ENCODE data around the gene GPR82.
A peak's percentile ranks its signal among the peaks of the same experiment; 100 is the strongest.

GPR82 gene

GRCh38 chrX:41703574-41704029, 20.4 kb upstream of the GPR82 start:
- Histone ChIP-seq H3K4me3 (ENCODE audit: low read length) (no peak overlapping the region), H3K79me2 (ENCODE audit: control insufficient read depth, low read length) (no peaks in the 10 kb centered on the region), H3K9me3 (ENCODE audit: control insufficient read depth, insufficient read depth, low read length) (no peaks in the 10 kb centered on the region), H3K9me2 (replicated peaks; ENCODE audit: control insufficient read depth, low read length) (no peaks in the 10 kb centered on the region), H3K27me3 (ENCODE audit: control insufficient read depth, low read length) (no peaks in the 10 kb centered on the region), H4K20me1 (ENCODE audit: control insufficient read depth, insufficient read depth, low read depth, low read length) (no peaks in the 10 kb centered on the region), H3F3A (ENCODE audit: control insufficient read depth, insufficient read depth) (peaks cover 7% of the 10 kb centered on the region), H3K27ac (ENCODE audit: low read depth, low read length) (no peak overlapping the region), H3K4me1 (ENCODE audit: control insufficient read depth, low read length) (peaks cover 50% of the 10 kb centered on the region), H3K36me3 (ENCODE audit: control insufficient read depth, low read length) (no peaks in the 10 kb centered on the region), H3K4me2 (ENCODE audit: low read length) (no peak overlapping the region)
- TF ChIP-seq EZH2phosphoT487 (IDR thresholded peaks at IDR 0.05; ENCODE audit: borderline replicate concordance, low read length): no peak
- TF ChIP-seq CTCF (IDR thresholded peaks at IDR 0.05; ENCODE audit: low read depth, low read length, poor library complexity, severe bottlenecking): no peak

GRCh38 chrX:41705042-41705441, 18.9 kb upstream of the GPR82 start:
- H3K9me2 ChIP-seq (replicated peaks; ENCODE audit: control insufficient read depth, low read length): no peaks in the 10 kb centered on the region
- H3K27me3 ChIP-seq (ENCODE audit: control insufficient read depth, low read length): no peaks in the 10 kb centered on the region
- H3K9me3 ChIP-seq (ENCODE audit: control insufficient read depth, insufficient read depth, low read length): no peaks in the 10 kb centered on the region
- no peak overlapping the region for H3K4me3 ChIP-seq (ENCODE audit: low read length)
- peaks cover 7% of the 10 kb centered on the region for H3F3A ChIP-seq (ENCODE audit: control insufficient read depth, insufficient read depth)
- H3K36me3 ChIP-seq (ENCODE audit: control insufficient read depth, low read length): no peaks in the 10 kb centered on the region
- H4K20me1 ChIP-seq (ENCODE audit: control insufficient read depth, insufficient read depth, low read depth, low read length): no peaks in the 10 kb centered on the region
- H3K4me2 ChIP-seq (ENCODE audit: low read length): peak overlapping the region; percentile 69
- peaks cover 54% of the 10 kb centered on the region for H3K4me1 ChIP-seq (ENCODE audit: control insufficient read depth, low read length)
- TF ChIP-seq CTCF (IDR thresholded peaks at IDR 0.05; ENCODE audit: low read depth, low read length, poor library complexity, severe bottlenecking) (no peak), EZH2phosphoT487 (IDR thresholded peaks at IDR 0.05; ENCODE audit: borderline replicate concordance, low read length) (no peak)
- H3K79me2 ChIP-seq (ENCODE audit: control insufficient read depth, low read length): no peaks in the 10 kb centered on the region
- peak overlapping the region; percentile 92 for H3K27ac ChIP-seq (ENCODE audit: low read depth, low read length)

GRCh38 chrX:41705680-41706374, 18.2 kb upstream of the GPR82 start:
- Histone ChIP-seq H3K4me2 (ENCODE audit: low read length) (peak overlapping the region; percentile 69), H3K79me2 (ENCODE audit: control insufficient read depth, low read length) (no peaks in the 10 kb centered on the region), H3F3A (ENCODE audit: control insufficient read depth, insufficient read depth) (peaks cover 7% of the 10 kb centered on the region), H3K4me3 (ENCODE audit: low read length) (peak overlapping the region; percentile 51), H3K36me3 (ENCODE audit: control insufficient read depth, low read length) (no peaks in the 10 kb centered on the region), H3K9me3 (ENCODE audit: control insufficient read depth, insufficient read depth, low read length) (no peaks in the 10 kb centered on the region), H3K27ac (ENCODE audit: low read depth, low read length) (peak overlapping the region; percentile 92), H4K20me1 (ENCODE audit: control insufficient read depth, insufficient read depth, low read depth, low read length) (no peaks in the 10 kb centered on the region), H3K9me2 (replicated peaks; ENCODE audit: control insufficient read depth, low read length) (no peaks in the 10 kb centered on the region), H3K27me3 (ENCODE audit: control insufficient read depth, low read length) (no peaks in the 10 kb centered on the region), H3K4me1 (ENCODE audit: control insufficient read depth, low read length) (peaks cover 58% of the 10 kb centered on the region)
- TF ChIP-seq CTCF (IDR thresholded peaks at IDR 0.05; ENCODE audit: low read depth, low read length, poor library complexity, severe bottlenecking) (no peak), EZH2phosphoT487 (IDR thresholded peaks at IDR 0.05; ENCODE audit: borderline replicate concordance, low read length) (no peak)

Data from DOHH2 (cell line).